Left lung (tissue), 10 donors: Measurements from ENCODE around the gene PCDHGA9. TPM values are rescaled to one million over a fixed set of nuclear protein-coding genes. Genes with fewer than 3 reads are reported as not detected.

ENCODE experiments used
- ATAC-seq: fragments of 200-7000 bp; cut with Tn5 transposase; one replicate; pipeline ENCODE4 v1.9.1; 2020; ENCODE audit warnings: moderate library complexity
- DNase-seq, 4 donors: peaks; one replicate each; pipeline ENCODE4 v3.0.0-alpha.2; 2013 to 2020
- H3K27ac ChIP-seq, 2 donors: fragments of 200-600 bp; sonication (generic) in 1 of 2; one replicate each; pipeline versions ENCODE4 v1.5.0 to v1.8.0; 2020 to 2021
- H3K27me3 ChIP-seq, 2 donors: fragments of 200-600 bp; sonication (generic) in 1 of 2; one replicate each; pipeline versions ENCODE4 v1.5.0 to v1.8.0; 2020 to 2021
- H3K36me3 ChIP-seq, 2 donors: fragments of 200-600 bp; sonication (generic) in 1 of 2; one replicate each; pipeline versions ENCODE4 v1.5.0 to v1.8.0; 2020 to 2021
- H3K4me1 ChIP-seq, 2 donors: fragments of 200-600 bp; one replicate each; pipeline ENCODE4 v1.8.0; 2021
- H3K4me3 ChIP-seq, 2 donors: fragments of 200-600 bp; sonication (generic) in 1 of 2; one replicate each; pipeline versions ENCODE4 v1.5.0 to v1.8.0; 2020 to 2021; ENCODE audit warnings: mild to moderate bottlenecking in 1 of 2
- H3K9me3 ChIP-seq, 2 donors: fragments of 200-600 bp; sonication (generic) in 1 of 2; one replicate each; pipeline versions ENCODE4 v1.5.0 to v1.8.0; 2020 to 2021
- intact Hi-C, 2 donors: fragments of 100-400 bp; cut with DNase I; formaldehyde crosslinking; loops; one replicate each; pipeline versions ENCODE4 v1.11.2 to v1.14.2; 2022
- polyA plus RNA-seq, 6 donors: library from polyadenylated mRNA; unstranded; fragments of 120-200 nt; gene quantifications; one replicate each; pipeline ENCODE4 v1.2.1, GENCODE V29; 2013; ENCODE audit not compliant: insufficient read length in 6 of 6
- total RNA-seq, 2 donors: library from RNA; stranded (reverse); fragmentation: NEBNext Ultra II Directional; extraction: Animal tissue kit (Norgen Biotek cat#: 25700); gene quantifications; one replicate each; pipeline ENCODE4 v1.2.1, GENCODE V29; 2021
- TF ChIP-seq, protein P1 (sequence below), 2 donors: fragments of 200-600 bp; sonication (generic) in 1 of 2; IDR thresholded peaks; one replicate each; pipeline versions ENCODE4 v1.5.0 to v1.8.0; 2021; ENCODE audit warnings: antibody characterized with exemption in 2 of 2
- donor health status: DM: no; HTN: yes; CAD: no.
- donor health status: DM: no; HTN: no; CAD: no.

The PCDHGA9 gene
- total and polyA plus RNA-seq, 8 donors: 4.0 to 7.2 (median 5.7) TPM

- Histone ChIP-seq H3K4me1 (peaks cover 3 to 5% of the 10 kb centered on the region in 2 donors), H3K27me3 (peaks cover 46 to 96% of the 10 kb centered on the region in 2 donors), H3K4me3 (no peak overlapping the region), H3K36me3 (no peaks in the 10 kb centered on the region), H3K27ac (no peak overlapping the region), H3K9me3 (peaks cover 7 to 76% of the 10 kb centered on the region in 2 donors)
- TF ChIP-seq, protein P1, sequence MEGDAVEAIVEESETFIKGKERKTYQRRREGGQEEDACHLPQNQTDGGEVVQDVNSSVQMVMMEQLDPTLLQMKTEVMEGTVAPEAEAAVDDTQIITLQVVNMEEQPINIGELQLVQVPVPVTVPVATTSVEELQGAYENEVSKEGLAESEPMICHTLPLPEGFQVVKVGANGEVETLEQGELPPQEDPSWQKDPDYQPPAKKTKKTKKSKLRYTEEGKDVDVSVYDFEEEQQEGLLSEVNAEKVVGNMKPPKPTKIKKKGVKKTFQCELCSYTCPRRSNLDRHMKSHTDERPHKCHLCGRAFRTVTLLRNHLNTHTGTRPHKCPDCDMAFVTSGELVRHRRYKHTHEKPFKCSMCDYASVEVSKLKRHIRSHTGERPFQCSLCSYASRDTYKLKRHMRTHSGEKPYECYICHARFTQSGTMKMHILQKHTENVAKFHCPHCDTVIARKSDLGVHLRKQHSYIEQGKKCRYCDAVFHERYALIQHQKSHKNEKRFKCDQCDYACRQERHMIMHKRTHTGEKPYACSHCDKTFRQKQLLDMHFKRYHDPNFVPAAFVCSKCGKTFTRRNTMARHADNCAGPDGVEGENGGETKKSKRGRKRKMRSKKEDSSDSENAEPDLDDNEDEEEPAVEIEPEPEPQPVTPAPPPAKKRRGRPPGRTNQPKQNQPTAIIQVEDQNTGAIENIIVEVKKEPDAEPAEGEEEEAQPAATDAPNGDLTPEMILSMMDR (IDR thresholded peaks at IDR 0.05): no peak
- intact Hi-C loops: loop anchor here in 1 of 2 donors (10.0 kb wide), 2 partner anchors 106 to 146 kb away; no protein-coding TSS in a partner anchor
- ATAC-seq: no peak
- peak in 1 of 4 donors; percentile 68 for DNase-seq
These were observed 16.7 kb downstream of the PCDHGA9 start for GRCh38 chr5:141419074-141419880.

DNA sequence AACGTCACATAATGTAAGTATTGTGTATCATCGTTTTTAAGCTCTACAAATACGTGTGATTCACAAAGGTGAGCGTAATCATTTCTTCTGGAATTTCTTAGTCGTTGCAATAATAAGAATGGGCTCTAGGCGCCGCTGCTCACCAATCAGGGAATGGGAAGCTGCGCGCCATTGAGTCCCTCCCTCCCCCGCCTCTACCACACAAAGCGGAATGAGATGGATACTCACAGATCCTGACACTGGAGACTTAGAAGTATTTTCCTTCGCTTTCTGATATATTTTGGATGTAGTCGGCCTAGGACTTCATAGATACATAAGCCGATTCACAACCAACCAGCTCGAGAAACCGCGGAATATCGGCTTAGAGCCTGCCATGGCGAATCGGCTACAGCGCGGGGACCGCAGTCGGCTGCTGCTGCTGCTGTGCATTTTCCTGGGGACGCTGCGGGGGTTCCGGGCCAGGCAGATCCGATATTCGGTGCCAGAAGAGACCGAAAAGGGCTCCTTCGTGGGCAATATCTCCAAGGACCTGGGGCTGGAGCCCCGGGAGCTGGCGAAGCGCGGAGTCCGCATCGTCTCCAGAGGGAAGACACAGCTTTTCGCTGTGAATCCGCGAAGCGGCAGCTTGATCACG, 18.4 kb downstream of the PCDHGA9 start, which contains the start of gene PCDHGA11:
Gene PCDHGA11 (plus strand): TSS at position 197 of the 634 bp plus-strand sequence. CDS start 177 bp downstream, at position 374.
- intact Hi-C loops: no loop called here
- no peak within 1 kb of the TSS for H3K27ac ChIP-seq
- peak in 1 of 4 donors; percentile 83 for DNase-seq
- peaks cover 7 to 86% of the 10 kb centered on the region in 2 donors for H3K9me3 ChIP-seq
- peak within 1 kb of the TSS; percentile 14 to 39 for H3K4me3 ChIP-seq
- H3K36me3 ChIP-seq: no peaks in the 10 kb centered on the region
- H3K4me1 ChIP-seq: peaks cover 3 to 5% of the 10 kb centered on the region in 2 donors
- TF ChIP-seq, protein P1 (IDR thresholded peaks at IDR 0.05): peak; percentile 40 to 43
- H3K27me3 ChIP-seq: peaks cover 40 to 97% of the 10 kb centered on the region in 2 donors
- peak; percentile 77 for ATAC-seq

DNA sequence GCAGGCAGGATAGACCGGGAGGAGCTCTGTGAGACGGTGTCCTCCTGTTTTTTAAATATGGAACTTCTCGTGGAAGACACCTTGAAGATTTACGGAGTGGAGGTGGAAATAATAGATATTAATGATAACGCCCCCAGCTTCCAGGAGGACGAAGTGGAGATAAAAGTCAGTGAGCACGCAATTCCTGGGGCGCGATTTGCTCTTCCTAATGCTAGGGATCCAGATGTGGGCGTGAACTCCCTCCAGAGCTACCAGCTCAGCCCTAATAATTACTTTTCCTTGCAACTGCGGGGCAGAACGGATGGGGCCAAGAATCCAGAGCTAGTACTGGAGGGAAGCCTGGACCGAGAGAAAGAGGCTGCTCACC, 18.9 kb downstream of the PCDHGA9 start:
- no peak for ATAC-seq
- no peaks in the 10 kb centered on the region for H3K36me3 ChIP-seq
- peaks cover 3 to 5% of the 10 kb centered on the region in 2 donors for H3K4me1 ChIP-seq
- intact Hi-C loops: no loop called here
- no peak overlapping the region for H3K27ac ChIP-seq
- H3K27me3 ChIP-seq: peaks cover 45 to 97% of the 10 kb centered on the region in 2 donors
- peak overlapping the region in 1 of 2 donors; percentile 39 for H3K4me3 ChIP-seq
- TF ChIP-seq, protein P1 (IDR thresholded peaks at IDR 0.05): no peak
- peaks cover 7 to 91% of the 10 kb centered on the region in 2 donors for H3K9me3 ChIP-seq
- DNase-seq: no peak

GRCh38 chr5:141422742-141423291, 20.2 kb downstream of the PCDHGA9 start:
- TF ChIP-seq, protein P1 (IDR thresholded peaks at IDR 0.05): no peak
- peaks cover 3 to 5% of the 10 kb centered on the region in 2 donors for H3K4me1 ChIP-seq
- H3K9me3 ChIP-seq: peaks cover 7 to 99% of the 10 kb centered on the region in 2 donors
- H3K27me3 ChIP-seq: peaks cover 50 to 97% of the 10 kb centered on the region in 2 donors
- intact Hi-C loops: no loop called here
- DNase-seq (peak in 1 of 4 donors; percentile 59), ATAC-seq (no peak)
- no peak overlapping the region for H3K4me3 ChIP-seq
- H3K36me3 ChIP-seq: no peaks in the 10 kb centered on the region
- no peak overlapping the region for H3K27ac ChIP-seq
